Activated T-helper 9 cell treated with anti-CD3 and anti-CD28 coated beads, Interleukin-2, amount 50 U/mL, for 16 hours (primary cell): ENCODE results near the gene PANK4.

Experiments
- DNase-seq: peaks from one replicate; pipeline ENCODE4 v3.0.0-alpha.2; 2020; ENCODE audit warnings: low read depth

PANK4 gene

DNA sequence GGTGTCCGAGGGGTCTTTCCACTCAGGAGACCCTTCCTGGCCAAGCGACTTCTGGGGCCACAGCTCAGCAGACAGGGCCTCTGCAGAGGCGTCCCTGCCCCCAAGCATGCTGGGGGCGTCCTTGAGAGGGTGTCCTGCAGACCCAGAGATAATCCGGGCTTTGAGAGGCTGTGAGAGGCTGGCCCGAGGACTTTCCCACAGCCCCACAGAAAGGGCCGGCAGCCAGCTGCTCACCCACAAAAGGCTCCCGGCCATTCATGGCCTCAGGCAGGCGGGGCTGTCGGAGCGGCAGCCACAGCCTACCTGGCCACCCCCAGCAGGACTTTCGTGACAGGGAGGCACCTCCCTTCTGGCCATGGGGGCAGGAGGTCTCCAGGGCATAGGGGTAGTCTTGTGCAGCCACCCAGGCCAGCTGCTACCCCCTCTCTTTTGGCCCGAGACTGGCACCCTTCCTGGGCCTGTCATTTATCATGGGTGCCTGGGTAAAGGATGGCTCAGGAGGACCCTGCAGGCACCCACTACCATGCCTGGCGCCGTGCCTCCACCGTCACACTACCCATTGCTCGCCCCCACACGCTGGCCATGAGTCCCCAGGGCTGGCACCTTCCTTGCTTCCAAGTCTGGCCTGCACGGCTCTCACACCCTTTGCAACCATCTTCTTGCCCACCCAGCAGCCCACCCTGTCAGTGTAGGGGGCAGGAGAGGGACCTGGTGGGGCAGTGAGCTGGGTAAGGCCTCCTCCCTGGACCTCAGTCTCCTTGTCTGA, 18.7 kb upstream of the PANK4 start:
- no peak for DNase-seq

DNA sequence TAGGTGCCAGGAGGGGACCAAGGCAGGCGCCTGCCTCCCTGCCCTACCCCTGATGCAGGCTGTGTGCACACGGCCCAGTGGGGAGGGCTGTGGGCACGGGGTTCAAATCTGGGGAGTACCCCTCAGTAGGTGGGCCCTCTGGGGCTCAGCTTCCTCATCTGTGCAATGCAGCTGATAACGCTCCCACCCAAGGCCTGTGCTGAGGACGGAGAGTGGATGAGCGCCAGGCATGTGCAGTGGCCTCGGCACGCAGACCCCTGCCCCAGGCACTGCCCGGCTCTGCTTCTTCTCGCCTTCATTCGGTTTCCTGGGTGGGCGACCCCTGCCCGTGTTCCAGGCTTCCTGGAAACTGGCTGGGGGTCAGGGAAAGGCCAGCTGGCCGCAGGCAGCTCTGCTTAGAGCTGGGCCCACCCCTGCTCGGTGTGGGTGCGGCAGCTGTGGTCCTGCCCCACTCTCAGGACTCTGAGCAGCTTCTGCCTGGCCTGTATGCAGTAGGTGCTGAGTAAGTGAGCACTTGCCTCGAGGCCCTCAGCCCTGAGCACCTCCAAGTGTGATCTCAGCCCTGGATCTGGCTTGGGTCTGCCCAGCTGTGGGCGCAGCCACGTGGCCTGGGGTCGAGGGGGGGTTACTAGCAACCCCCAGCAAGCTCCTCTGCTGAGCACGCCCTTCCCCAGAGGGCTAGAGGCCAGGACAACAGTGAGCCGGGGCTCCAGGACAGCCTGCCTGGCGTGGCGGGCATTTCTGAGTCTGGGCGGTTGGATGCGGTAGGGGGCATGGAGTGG, 17.9 kb upstream of the PANK4 start:
- no peak for DNase-seq

- no peak for DNase-seq
Measured at GRCh38 chr1:2543543-2544092, 17.2 kb upstream of the PANK4 start.

DNA sequence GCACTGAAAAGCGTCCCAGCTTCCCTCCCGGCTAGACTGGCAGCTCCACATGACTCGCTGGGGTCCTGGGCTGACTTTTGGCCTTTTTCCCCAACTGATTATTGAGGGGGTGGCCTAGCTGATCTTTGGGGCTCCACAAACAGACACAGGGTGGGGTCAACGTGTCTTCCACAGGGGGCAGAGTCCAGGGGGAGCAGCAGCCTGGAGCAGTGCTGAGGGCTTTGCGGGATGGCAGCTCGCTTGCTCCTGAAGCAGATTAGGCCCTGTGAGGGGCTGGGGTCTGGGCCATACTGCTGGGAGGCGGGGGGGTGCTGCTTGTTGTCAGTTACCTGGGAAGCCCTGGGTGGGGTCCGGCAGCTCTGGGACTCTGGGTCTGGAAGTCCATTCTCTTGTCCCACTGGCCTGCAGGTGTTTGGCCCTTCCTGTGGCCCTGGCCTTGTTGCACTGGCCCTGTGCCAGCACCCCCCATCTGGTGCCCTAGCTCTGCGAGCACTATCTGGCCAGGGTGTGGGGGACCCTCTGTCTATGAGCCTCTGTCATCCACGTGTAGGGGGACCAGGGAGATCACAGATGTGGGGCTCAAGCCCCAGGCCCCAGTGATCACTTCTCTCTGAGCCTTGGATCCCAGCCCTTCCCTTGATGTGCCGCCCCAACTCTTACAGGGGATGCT, 16.0 kb upstream of the PANK4 start:
- no peak for DNase-seq

GRCh38 chr1:2541619-2542245, 15.3 kb upstream of the PANK4 start:
- no peak for DNase-seq

- no peak for DNase-seq
Measured at GRCh38 chr1:2540816-2541492, 14.6 kb upstream of the PANK4 start.

GRCh38 chr1:2539312-2539907, 13.0 kb upstream of the PANK4 start:
- DNase-seq, result no peak

DNA sequence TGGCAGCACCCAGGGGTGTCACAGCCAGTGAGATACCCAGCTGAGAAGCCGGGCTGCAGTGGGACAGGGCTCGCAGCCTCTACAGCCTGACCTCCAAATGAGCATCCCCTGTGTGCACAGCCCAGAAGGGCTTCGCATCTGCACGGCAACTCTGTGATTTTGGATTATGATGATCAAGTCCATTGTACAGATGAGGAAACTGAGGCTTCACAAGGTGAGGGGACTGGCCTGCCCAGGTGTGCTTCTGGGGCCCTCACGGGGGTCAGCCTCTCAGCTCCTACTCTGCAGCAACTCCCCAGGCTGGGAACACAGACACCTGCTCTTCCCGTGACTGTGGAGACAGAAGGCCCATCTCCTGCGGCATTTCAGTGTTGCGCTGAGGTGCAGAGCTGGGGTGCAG, 12.5 kb upstream of the PANK4 start:
- no peak for DNase-seq

DNA sequence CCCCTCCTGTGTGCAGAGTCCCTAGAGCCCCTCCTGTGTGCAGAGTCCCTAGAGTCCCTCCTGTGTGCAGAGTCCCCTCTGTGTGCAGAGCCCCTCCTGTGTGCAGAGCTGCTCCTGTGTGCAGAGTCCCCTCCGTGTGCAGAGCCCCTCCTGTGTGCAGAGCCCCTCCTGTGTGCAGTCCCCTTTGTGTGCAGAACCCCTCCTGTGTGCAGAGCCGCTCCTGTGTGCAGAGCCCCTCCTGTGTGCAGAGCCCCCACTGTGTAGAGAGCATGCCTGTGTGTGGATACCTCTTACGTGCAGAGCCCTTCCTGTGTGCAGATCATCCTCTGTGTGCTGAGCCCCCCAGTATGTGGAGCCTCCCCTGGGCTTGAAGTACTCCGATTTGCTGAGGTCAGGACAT, 12.0 kb upstream of the PANK4 start:
- DNase-seq, result no peak

DNA sequence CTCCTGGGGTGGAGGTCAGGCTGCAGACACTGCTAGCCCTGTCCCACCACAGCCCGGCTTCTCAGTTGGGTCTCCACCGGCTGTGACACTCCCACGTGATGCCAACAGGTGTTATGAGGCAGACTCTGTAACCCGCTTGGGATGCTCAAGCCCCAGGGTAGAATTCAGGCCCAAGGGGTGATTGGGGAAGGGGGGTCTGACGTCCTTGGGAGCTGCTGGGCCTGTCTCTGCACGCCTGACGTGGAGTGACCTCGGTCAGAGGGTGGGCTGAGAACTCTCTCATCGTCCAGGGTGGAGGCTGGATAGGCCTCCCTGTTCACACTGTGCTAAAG, 11.4 kb upstream of the PANK4 start:
- DNase-seq, result no peak

- DNase-seq, result no peak
Measured at GRCh38 chr1:2535981-2536380, 9.6 kb upstream of the PANK4 start.

- no peak for DNase-seq
Measured at GRCh38 chr1:2535455-2535854, 9.1 kb upstream of the PANK4 start.

- no peak for DNase-seq
Measured at GRCh38 chr1:2534687-2535441, 8.5 kb upstream of the PANK4 start.

DNA sequence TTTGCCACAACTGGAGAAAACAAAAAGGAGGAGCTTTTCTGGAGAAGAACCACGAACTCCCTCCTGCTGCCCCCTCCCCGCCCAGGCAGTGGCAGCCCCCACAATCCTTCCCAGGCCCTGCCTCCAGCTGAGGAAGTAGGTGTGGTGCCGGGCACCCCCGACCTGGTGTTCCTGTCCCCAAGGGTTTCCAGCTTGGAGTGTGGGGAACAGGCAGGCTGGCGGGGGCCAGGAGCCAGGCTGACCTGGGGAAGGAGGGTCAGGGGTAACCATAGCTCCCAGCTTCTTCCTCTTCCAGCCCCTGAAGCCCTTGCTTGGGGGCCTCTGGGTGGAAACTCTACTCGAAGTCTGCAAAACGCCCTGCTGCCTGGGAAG, 7.9 kb upstream of the PANK4 start:
- DNase-seq, result no peak

DNA sequence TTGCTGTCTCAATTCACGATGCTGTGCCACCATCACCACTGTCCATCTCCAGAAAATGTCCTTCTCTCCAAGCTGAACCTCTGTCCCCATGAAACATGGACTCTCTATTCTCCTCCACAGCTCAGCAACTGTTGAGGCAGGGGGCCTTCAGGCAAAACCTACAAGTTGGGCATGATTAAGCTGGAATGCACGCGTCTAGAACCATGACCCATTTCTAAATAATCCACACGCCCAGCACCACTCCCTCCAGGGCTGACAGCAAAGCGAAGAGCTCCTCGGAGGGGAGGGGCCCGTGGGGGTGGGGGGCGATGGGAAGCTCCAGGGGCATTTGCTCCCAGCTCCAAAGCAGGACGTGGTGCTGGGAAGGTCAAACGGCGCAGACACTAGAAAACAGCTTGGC, 7.0 kb upstream of the PANK4 start:
- DNase-seq, result no peak

- DNase-seq, result no peak
Measured at GRCh38 chr1:2532485-2533160, 6.2 kb upstream of the PANK4 start.

DNA sequence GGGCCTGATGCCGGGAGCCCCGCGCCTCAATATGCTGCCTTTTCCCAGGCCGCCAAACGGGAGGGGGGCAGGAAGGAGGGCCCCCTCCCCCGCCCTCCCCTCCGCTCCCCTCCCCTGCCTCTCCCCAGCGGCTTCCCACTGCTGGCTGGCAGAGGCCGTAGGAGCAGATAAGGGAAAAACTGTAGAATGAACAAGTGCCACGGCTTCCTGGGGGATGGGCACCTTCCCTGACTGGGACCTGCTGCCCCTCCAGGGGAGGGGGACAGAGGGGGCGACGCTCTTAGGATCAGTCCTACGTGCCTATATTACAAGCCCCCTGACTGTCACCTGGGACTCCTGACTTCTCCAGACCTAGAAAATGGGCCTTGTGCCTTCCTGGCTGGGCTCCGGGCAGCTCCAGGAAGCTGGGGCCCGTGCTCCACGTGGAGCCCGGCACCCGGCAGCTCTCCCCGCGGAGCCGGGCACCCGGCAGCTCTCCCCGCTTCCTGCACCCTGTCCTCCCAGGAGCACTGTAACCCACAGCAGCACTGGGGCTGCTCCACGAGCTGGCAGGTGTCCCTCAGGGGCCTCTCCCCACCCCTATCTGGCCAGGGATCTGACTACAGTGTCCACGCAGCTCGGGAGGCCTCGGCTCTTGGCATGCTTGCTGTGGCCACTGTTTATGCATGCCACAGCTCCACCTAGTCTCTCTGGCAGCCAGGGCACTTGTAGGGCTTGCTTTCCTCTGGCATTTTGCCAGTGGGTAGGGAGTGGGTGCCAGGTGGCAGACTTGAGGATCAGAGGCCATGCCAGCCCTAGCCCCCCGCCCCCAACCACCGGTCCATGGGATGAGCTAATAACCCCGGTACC, 4.3 kb upstream of the PANK4 start:
- DNase-seq, result no peak

DNA sequence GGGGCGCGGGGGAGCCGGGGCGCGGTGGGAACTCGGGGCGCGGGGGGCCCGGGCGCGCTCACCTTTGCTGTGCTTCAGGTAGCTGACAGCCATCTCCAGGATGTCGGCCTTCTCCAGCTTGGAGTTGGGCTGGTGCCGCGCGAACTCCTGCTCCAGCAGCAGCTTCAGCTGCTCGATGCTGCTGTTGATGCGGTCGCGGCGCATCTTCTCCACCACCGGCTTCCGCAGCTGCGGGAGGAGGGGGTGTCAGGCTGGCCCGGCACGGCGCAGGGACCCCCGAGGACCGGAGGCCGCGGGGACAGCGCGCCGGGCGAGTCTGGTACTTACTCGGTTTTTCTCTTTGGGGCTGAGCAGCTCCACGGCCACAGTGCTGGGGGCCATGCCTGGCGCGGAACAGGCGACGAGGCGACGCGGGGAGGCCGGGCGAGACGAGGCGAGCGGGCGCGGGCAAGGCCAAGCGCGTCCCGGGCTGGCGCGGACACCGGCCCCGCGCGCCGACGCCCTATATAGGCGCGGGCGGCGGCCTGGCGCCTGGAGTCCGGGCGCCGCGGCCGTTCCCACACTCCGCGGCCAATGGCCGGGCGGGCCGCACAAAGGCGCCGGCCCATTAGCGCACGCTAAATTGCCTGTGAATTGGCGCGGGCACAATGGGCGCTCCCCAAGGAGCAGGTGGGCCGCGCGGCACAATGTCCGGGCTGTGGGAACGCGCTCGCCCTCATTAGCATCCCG, 3.6 kb upstream of the PANK4 start, which contains the start of gene HES5:
HES5 (minus strand) TSS at position 480 of the 729 bp plus-strand sequence; CDS start at position 381, 99 bp downstream.
- no peak for DNase-seq
